Measurements from ENCODE around the gene TRAP1. TPM values are rescaled to one million over a fixed set of nuclear protein-coding genes. Genes with fewer than 3 reads are reported as not detected.

Gene TRAP1
- total RNA-seq, 1 experiment from 2014 or later: 416 TPM

- no peak for TF ChIP-seq ELF1 (IDR thresholded peaks at IDR 0.05; ENCODE audit: borderline replicate concordance, low read depth)
- TF ChIP-seq ZNF274 (IDR thresholded peaks at IDR 0.05; ENCODE audit: low read depth, low read length): no peak
- no peak for TF ChIP-seq POLR2AphosphoS5 (IDR thresholded peaks at IDR 0.05; ENCODE audit: low read depth, low read length)
- no peak for TF ChIP-seq RAD21 (IDR thresholded peaks at IDR 0.05; ENCODE audit: low read depth)
- TF ChIP-seq, protein P1, sequence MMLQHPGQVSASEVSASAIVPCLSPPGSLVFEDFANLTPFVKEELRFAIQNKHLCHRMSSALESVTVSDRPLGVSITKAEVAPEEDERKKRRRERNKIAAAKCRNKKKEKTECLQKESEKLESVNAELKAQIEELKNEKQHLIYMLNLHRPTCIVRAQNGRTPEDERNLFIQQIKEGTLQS (IDR thresholded peaks at IDR 0.05): no peak
- TF ChIP-seq ZFX (IDR thresholded peaks at IDR 0.05): no peak
- no peak for TF ChIP-seq SRF (IDR thresholded peaks at IDR 0.05; ENCODE audit: low read depth)
- Histone ChIP-seq H3K4me3 (replicated peaks in 1 of 2; ENCODE audit: low read depth in 1 of 2, low read length in 2 of 2) (no peak overlapping the region), H2AFZ (ENCODE audit: low read depth, low read length, poor library complexity, severe bottlenecking) (no peak overlapping the region), H3K9me3 (ENCODE audit: control insufficient read depth in 1 of 2, insufficient read depth in 1 of 2, low read depth in 1 of 2, low read length in 2 of 2) (no peaks in the 10 kb centered on the region), H3K4me1 (ENCODE audit: control insufficient read depth in 1 of 2, insufficient read depth in 2 of 2, low read length in 2 of 2) (no peaks in the 10 kb centered on the region), H3K27ac (ENCODE audit: low read depth, low read length) (no peak overlapping the region), H3K9me2 (ENCODE audit: insufficient read depth) (no peaks in the 10 kb centered on the region), H3K27me3 (ENCODE audit: insufficient read depth, low read length) (no peaks in the 10 kb centered on the region), H3K9ac (ENCODE audit: low read length) (no peak overlapping the region), H3K4me2 (ENCODE audit: low read length) (no peak overlapping the region), H3K79me2 (ENCODE audit: insufficient read depth, low read length) (no peaks in the 10 kb centered on the region; the same call in 1 of the 2 replicates), H4K20me1 (ENCODE audit: insufficient read depth) (no peaks in the 10 kb centered on the region), H3K36me3 (ENCODE audit: control insufficient read depth in 1 of 2, insufficient read depth in 2 of 2, low read length in 2 of 2) (peaks cover 14 to 16% of the 10 kb centered on the region in 2 experiments)
- BruUV-seq (replicated peaks): no TSS peak
- ChIA-PET CTCF (no interaction called here), POLR2A (no interaction called here), RAD21 (ENCODE audit: low non-redundant PET in 1 of 2, low total read pairs in 2 of 2, uncharacterized antibody in 2 of 2, unreplicated experiment in 2 of 2) (no interaction called here)
- intact Hi-C loops (cut with micrococcal nuclease): no loop called here
- ATAC-seq (no peak), DNase-seq (ENCODE audit: low read depth, low spot score) (no peak)
Measured at GRCh38 chr16:3762107-3762750, 44.9 kb upstream of the TRAP1 start.

DNA sequence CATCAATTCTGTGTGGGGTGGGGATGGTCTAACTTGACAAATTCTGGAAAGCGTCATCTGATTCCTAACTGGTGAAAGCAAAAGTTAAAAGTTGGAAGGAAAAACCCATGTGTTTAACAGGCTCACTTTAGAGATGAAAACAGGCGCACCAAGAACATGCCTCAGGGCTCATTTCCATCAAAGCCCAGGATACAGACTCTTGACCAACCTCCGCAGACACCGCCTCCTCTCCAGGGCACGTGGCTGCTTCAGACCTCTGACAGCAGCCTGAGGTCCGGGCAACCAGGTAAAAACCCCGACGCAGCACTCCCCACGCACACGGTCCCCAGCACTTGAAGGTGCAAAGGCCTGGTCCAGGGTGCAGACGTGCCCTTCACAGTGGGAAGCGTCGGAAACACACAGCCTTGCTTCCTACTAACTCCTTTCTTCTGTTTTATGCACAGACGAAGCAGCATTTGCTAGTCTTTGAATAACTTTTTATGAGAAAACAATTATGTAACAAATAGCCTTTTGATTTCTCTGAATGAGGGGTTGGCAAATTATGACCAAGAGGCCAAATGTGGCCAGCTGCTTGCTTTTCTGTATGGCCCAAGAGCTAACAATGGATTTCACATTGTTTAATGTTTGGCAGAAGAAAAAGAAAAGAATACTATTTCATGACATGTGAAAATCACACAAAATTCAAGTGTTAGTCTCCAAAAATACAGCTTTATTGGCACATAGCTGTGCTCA, 44.2 kb upstream of the TRAP1 start:
- H3K4me2 ChIP-seq (ENCODE audit: low read length): no peak overlapping the region
- H3K4me1 ChIP-seq (ENCODE audit: control insufficient read depth in 1 of 2, insufficient read depth in 2 of 2, low read length in 2 of 2): no peaks in the 10 kb centered on the region
- intact Hi-C loops (cut with micrococcal nuclease): no loop called here
- H3K9me2 ChIP-seq (ENCODE audit: insufficient read depth): no peaks in the 10 kb centered on the region
- no peaks in the 10 kb centered on the region for H3K9me3 ChIP-seq (ENCODE audit: control insufficient read depth in 1 of 2, insufficient read depth in 1 of 2, low read depth in 1 of 2, low read length in 2 of 2)
- no peak overlapping the region for H2AFZ ChIP-seq (ENCODE audit: low read depth, low read length, poor library complexity, severe bottlenecking)
- ChIA-PET RAD21 (ENCODE audit: low non-redundant PET in 1 of 2, low total read pairs in 2 of 2, uncharacterized antibody in 2 of 2, unreplicated experiment in 2 of 2) (no interaction called here), CTCF (no interaction called here), POLR2A (no interaction called here)
- ATAC-seq: no peak
- no peak overlapping the region for H3K27ac ChIP-seq (ENCODE audit: low read depth, low read length)
- peaks cover 13 to 14% of the 10 kb centered on the region in 2 experiments for H3K36me3 ChIP-seq (ENCODE audit: control insufficient read depth in 1 of 2, insufficient read depth in 2 of 2, low read length in 2 of 2)
- no peaks in the 10 kb centered on the region; the same call in 1 of the 2 replicates for H3K79me2 ChIP-seq (ENCODE audit: insufficient read depth, low read length)
- no peaks in the 10 kb centered on the region for H4K20me1 ChIP-seq (ENCODE audit: insufficient read depth)
- DNase-seq (ENCODE audit: low read depth, low spot score): no peak
- BruUV-seq (replicated peaks): no TSS peak
- H3K27me3 ChIP-seq (ENCODE audit: insufficient read depth, low read length): no peaks in the 10 kb centered on the region
- no peak overlapping the region for H3K4me3 ChIP-seq (replicated peaks in 1 of 2; ENCODE audit: low read depth in 1 of 2, low read length in 2 of 2)
- no peak for TF ChIP-seq YY1 (IDR thresholded peaks at IDR 0.05; ENCODE audit: extremely low read depth, insufficient replicate concordance, low read depth, low read length)
- TF ChIP-seq RAD21 (IDR thresholded peaks at IDR 0.05; ENCODE audit: low read depth): no peak
- TF ChIP-seq EZH2phosphoT487 (IDR thresholded peaks at IDR 0.05; ENCODE audit: borderline replicate concordance): no peak
- no peak for TF ChIP-seq JUND (IDR thresholded peaks at IDR 0.05)
- no peak for TF ChIP-seq CBX3 (IDR thresholded peaks at IDR 0.05; ENCODE audit: low read depth)
- TF ChIP-seq, protein P1 (IDR thresholded peaks at IDR 0.05): no peak
- TF ChIP-seq FOSL1 (IDR thresholded peaks at IDR 0.05; ENCODE audit: low read depth): no peak
- no peak for TF ChIP-seq SIN3A (IDR thresholded peaks at IDR 0.05; ENCODE audit: low read depth)
- no peak for TF ChIP-seq CEBPB (IDR thresholded peaks at IDR 0.05; ENCODE audit: low read depth)
- TF ChIP-seq TCF7L2 (IDR thresholded peaks at IDR 0.05; ENCODE audit: borderline replicate concordance, extremely low read depth, insufficient read depth, insufficient read length): no peak
- TF ChIP-seq EGR1 (IDR thresholded peaks at IDR 0.05; ENCODE audit: low read depth): no peak
- no peak overlapping the region for H3K9ac ChIP-seq (ENCODE audit: low read length)
